Skin of body (tissue), 2 donors: ENCODE results near the gene LBHD2. TPM values are rescaled to one million over a fixed set of nuclear protein-coding genes. Genes with fewer than 3 reads are reported as not detected.
"Not testable (repeated sequence)": the region's sequence is repeated elsewhere in the genome, so short reads cannot be mapped to it uniquely, and the experiment has no call there.

ENCODE experiments used
- DNase-seq: peaks from one replicate; lab custom pipeline; 2025; lab: John Stamatoyannopoulos, UW
- total RNA-seq: library from RNA; depleted of rRNA; stranded (reverse); fragments of >200 nt; gene quantifications from one replicate; pipeline ENCODE4 v1.2.3, GENCODE V29; 2014

Gene LBHD2
- total RNA-seq, 1 donor from 2014 or later, result not detected

- peak; percentile 40 for DNase-seq
These were observed 19.7 kb downstream of the LBHD2 start for GRCh38 chr14:103103461-103104388.

DNA sequence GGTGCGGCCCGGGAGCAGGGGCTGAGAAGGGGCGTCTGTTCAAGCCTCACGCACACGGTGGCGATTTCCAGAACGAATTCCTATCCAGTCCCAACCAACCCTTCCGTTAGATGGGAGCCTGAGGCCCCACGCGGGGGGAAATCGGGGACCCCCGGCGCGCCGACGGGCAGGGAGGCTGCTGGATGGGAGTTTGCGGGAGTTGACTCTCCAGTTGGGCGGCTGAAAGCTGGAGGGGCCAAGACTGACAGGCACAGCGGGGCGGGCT, 20.3 kb downstream of the LBHD2 start:
- no peak for DNase-seq

GRCh38 chr14:103104654-103105452, 20.8 kb downstream of the LBHD2 start:
- DNase-seq, result no peak

DNA sequence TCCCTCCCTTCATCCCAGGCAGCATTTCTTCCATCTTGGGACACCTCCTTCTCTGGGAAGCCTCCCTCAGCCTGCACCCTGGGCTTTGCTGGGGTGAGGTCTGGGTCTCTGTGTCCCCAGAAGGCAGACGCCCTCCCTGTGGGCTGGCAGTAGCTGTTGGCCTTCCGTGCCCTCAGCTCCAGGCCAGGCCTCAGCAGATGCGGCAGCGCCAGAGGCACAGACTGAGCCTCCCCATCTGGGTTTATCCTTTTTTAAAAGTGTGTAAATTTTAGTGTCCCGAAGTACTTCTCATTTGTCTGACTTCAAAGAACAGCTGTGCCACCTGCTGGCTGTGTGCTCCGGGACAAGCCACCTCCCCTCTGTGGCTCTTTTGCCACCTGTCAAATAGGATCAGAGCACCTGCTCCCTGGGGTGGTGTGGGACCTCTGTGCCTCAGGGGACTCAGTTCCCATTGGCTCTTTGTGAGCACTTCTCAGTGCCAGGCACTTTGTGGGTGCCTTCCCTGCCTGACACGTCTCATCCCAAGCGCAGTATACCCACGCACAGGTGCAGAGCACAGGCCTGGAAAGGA, 21.7 kb downstream of the LBHD2 start:
- DNase-seq, result no peak

GRCh38 chr14:103107455-103107854, 23.4 kb downstream of the LBHD2 start:
- no peak for DNase-seq

- no peak for DNase-seq
These were observed 24.1 kb downstream of the LBHD2 start for GRCh38 chr14:103107941-103108748.

GRCh38 chr14:103108749-103109207, 24.8 kb downstream of the LBHD2 start:
- DNase-seq, result no peak

GRCh38 chr14:103109535-103110441, 25.8 kb downstream of the LBHD2 start:
- no peak for DNase-seq

- no peak for DNase-seq
These were observed 26.7 kb downstream of the LBHD2 start for GRCh38 chr14:103110681-103111231.

GRCh38 chr14:103111232-103111868, 27.3 kb downstream of the LBHD2 start:
- no peak for DNase-seq

GRCh38 chr14:103112400-103113243, 28.6 kb downstream of the LBHD2 start:
- no peak for DNase-seq

DNA sequence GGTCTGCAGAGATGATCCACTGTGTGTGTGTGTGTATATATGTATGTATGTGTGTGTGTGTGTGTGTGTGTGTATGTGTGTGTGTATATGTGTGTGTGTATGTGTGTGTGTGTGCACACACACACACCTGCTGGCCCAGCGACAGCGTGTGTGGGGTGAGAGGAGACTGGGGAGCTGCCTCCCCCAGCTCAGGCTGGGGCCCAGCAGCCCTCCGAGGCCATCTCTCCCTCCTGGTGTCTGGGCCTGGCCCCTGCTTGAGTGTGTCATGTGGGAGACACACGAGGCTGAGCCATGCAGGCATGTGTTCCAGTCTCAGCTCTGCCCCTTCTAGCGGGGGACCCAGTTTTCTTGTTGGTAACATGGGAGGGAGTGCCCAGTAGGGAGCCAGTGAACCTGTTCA, 29.3 kb downstream of the LBHD2 start:
- no peak for DNase-seq

GRCh38 chr14:103113774-103114173, 29.8 kb downstream of the LBHD2 start:
- DNase-seq, result no peak

- DNase-seq, result not testable (repeated sequence)
These were observed 31.2 kb downstream of the LBHD2 start for GRCh38 chr14:103115086-103115679.

DNA sequence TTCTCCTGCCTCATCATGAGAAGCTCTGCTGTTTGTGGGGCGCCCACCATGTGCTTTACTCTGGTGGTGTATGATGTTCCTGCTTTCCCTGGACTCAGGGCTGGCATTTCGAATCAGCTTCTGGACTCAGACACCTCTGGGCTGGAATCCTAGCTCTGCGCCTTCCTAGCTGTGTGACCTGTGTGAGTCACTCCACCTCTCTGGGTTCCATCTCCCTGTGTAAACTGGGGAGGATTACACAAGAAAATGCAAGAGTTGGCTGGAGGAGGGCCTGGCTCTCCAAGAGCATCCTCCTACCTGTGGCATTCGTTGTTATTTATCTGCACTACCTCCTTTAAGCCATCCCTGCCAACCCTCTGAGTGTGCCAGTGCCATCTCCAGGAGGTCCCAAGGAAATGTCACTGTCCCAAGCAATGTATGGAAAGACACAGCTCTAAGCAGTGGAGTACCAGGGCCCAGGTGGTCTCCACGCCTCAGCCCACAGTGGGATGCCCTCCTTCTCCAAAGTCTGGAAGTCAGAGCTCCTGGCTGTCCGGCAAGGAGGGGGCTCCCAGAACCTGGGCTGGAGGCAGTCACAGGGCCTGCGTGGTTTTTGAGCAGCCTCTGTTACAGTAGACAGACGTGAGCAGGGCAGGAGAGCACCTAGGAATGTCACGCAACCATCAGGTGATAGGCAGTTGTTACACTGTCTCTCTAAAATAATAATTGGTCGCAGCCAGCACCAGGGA, 32.0 kb downstream of the LBHD2 start:
- DNase-seq, result no peak

GRCh38 chr14:103116636-103117035, 32.6 kb downstream of the LBHD2 start:
- no peak for DNase-seq

DNA sequence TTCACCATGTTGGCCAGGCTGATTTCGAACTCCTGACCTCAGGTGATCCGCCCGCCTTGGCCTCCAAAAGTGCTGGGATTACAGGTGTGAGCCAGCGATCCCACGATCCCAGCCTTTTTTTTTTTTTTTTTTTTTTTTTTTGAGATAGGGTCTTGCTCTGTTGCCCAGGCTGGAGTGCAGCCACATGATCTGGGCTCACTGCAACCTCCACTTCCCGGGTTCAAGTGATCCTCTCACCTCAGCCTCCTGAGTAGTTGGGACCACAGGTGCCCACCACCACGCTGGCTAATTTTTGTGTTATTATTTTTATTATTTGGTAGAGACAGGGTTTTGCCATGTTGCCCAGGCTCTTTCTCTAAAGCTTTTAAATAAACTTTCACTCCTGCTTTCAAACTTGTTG, 33.5 kb downstream of the LBHD2 start:
- not testable (repeated sequence) for DNase-seq
